CD4-positive, alpha-beta T cell treated with Interleukin-4 for 1 hour (primary cell): ENCODE data around the gene NKX2-3.

Experiments
- DNase-seq, 2 donors: peaks; one replicate each; pipeline ENCODE4 v3.0.0-alpha.2; 2020 to 2022

NKX2-3 gene

DNA sequence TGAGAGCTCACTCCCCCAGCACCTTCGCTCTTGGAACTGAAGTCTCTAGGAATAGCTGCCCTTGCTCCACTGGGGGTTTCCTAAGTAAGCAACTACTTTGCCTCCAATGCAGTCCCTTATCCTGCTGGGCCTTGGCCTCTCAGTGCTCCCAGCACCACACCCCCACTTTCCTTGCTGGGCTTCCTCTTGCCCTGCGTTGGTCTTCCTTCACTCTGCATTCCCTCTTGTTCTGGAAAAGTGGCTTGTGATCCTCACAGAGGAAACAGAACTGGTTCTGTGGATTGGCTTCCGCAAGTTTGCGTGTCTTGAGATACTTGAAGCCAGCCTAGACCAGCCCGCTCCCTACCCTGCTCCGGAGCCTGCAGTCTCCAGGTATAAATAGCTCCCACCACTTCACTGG lies 6.4 kb downstream of the NKX2-3 start:
- DNase-seq = no peak

DNA sequence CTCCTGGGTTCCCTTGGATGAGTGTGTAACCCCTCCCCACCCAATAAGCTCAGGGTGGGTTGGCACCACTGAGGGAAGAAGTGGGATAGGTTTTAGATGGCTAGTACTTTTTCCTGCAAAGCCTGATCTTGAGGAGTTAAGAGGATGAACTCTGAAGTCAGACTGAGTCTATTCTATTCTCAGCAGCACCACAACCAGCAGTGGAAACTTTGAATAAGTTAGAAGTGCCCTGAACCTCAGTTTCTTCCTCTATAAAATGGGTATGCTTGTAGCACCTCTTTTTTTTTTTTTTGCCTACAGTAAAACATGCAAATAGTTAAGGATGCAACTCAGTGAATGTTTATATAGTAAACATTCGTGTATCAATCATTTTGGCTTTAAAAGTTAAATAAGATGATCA lies 7.1 kb downstream of the NKX2-3 start:
- no peak for DNase-seq

DNA sequence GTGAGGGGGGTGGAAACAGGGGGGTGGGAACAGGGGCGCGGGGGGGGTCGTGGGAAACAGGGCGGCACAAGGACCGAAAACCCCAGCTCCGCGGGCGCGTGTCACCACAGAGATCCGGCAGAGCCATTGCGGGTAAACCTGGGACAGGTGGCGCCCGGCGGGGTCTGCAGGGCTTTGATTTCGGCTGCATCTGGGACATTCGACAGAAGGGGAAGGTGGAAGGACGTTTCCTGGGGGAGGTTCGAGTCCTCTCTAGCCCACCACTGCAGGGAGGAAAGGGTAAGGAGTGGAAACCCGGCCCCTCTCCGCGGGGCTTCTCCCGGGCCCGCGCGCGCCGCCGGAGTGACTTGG lies 7.5 kb downstream of the NKX2-3 start:
- DNase-seq = no peak

DNA sequence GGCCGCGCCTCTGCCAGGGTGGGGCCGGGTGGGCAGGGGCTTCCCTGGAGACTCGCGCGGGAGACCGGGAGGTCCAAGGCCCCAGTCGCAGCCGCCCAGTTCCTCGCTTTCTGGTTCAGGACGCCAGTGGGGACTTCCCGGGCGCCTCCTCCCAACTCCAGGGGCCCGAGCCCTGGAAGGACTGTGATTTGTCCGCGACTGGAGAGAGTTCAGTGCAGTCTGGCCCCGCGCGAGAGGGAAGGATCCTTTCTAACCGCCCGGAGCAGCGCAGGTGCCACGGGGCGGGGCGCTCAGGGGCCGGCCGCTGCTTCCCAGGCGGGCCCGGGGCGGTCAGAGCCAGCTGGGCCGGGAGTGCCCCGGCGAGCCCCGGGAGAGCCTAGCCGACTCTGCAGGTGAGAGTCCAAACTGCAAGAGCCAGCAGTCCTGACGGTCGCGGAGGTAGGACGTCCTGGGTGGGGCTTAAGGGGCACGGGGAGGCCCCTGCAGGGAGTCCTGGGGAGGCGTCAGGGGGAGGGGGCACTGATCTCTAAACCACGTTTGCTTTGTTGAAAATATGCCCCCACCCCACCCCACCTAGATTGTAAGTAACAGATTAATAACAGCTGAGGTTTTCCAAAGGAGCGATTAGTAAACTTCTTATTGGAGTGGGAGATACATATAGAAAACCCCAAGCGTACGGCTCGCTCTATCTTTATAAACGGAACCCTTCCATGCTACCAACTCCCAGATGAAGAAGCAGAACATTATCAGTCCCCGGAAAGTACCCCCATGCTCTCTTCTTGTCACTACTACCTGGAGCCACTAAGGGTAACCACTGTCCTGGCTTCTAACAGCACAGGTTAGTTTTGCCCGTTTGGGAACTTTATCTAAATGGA lies 8.2 kb downstream of the NKX2-3 start:
- no peak for DNase-seq

DNA sequence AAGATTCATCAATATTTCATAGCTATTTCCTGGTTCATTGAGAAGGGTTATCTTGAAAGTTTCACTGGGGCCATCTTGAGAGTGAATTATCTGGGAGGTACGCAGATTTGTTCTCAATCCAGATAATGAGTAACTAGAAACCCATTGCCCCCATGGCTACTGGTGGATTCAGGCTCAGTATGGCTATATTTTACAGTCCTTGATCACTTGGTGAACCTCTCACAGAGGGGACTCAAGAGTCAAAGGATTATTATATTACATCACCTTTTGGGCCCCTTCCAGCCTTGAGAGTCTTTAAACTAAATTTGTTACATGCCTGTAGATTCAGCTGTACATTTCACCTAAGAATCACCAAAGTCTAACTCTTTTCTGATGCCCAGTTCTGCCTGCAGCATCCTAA lies 11.6 kb downstream of the NKX2-3 start:
- no peak for DNase-seq

DNA sequence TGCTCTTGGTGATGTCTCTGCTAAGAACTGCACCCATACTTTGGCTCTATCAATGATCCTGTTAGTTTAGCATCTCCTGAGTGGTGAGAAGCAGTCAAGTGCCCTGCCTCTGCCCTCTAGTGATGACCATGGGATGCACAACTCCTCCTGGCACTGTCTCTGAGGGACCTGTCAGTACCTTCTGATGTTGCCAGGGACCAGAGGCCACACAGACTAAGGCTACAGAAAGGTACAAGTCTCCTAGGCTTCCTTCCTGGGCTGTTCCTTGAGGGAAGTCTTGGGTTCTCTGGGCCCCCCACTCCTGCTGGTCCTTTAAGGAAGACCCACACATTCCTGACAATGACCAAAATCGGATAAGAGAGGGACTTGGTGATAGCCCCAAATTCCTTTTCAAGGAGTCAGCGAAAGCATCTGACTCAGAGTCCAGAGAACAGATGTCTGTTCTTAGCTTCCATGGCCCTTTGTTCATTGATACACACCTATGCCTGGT lies 15.3 kb downstream of the NKX2-3 start:
- no peak for DNase-seq

DNA sequence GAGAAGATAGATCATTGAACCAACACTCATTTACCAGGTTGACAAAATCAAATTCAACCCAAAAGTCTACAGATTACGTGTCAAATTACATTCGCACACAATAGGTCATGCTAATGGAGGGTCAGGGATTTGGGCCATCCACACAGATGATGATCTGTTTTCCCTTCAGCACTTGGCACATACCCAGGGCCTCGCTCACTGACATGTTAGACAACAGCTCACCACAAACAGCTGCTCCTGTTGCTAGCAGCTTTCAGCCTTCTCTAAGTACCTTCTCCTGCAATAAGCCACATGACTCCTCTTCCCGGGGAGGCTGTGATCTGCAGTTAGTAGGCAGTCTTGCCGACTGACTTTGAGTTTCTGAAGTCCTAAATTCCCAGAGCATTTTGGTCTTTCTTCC lies 18.4 kb downstream of the NKX2-3 start:
- DNase-seq = no peak

DNA sequence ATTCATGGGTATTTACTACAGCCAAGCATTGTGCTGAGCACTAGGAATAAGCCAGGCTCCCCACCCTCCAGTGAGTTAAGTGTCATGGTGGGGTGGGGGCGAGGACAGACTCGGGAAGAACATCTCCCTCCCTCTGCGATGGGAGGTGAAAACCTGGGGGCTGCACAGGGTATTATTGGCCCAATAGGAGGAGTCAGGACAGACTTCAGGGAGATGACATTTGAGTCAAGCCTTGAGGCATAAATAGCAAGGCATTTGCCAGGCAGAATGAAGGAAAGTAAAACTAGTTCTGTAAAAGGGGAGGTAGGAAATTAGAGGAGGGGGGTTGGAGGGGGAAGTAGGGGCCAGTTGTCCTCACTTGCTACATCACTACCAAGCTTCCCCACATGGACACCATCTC lies 18.9 kb downstream of the NKX2-3 start:
- no peak for DNase-seq

DNA sequence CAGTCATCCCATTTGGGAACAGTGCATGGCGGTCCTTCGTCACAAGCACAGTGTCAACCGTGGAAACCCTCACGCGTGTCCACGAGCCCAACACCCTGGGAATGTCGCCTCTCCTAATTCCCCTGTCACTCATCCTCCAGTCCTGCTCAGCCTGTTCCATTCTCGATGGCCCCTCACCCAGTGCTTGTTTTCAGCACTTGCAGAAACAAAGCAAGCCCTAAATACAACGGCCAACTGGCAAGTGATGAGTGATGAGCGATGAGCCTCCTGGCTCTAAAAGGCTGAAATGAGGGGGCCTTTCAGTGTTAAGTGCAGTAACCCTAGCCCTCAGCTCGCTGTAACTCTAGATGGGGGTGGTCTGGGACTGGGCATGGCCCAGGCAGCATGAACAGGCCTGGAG lies 22.6 kb downstream of the NKX2-3 start:
- no peak for DNase-seq

DNA sequence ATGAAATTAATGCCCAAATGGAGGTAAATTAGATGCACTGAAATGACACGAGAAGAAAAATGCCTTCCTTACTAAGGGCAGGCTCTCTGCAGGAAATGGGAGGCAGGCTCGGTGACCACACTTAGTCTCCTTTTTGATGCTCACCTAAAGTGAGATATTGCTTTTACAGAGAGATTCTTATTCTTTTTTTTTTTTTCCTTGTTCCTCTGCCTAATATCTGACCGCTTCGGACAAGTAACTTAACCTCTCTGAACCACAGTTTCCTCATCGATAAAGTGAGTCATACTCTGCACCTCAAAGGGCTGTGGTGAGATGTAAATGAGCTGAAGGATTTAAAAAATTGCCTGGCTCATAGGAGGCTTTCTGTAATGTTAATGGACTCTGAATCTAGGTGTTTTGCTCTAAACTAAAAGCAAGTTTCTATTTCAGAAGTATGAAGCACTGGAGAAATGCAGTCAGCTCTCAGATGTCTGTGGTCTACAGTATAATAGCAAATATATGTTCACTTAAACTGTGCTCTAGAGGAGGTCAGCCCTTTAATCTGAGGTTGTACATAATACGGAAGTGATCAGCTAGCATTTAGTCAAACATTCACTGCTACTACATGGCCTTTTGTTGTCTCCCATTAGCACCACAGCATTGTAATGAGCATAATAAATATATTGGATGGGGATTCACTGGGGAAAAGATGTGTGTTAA lies 23.2 kb downstream of the NKX2-3 start:
- no peak for DNase-seq

DNA sequence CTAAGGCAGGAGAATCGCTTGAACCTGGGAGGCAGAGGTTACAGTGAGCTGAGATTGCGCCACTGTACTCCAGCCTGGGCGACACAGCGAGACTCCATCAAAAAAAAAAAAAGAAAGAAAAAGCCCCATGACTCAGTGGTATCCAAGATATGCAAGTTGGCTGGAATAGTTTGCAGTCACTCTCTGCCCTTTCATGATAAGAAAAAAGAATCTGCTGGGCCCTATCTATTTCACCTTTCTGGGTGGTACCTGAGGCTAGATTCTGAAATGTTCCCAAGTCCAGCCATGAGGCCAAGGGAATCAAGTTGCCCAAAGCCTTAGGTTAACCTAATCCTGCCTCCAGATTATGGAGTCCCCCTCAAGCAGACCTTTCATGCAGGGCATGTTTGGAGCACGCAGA lies 24.3 kb downstream of the NKX2-3 start:
- no peak for DNase-seq

DNA sequence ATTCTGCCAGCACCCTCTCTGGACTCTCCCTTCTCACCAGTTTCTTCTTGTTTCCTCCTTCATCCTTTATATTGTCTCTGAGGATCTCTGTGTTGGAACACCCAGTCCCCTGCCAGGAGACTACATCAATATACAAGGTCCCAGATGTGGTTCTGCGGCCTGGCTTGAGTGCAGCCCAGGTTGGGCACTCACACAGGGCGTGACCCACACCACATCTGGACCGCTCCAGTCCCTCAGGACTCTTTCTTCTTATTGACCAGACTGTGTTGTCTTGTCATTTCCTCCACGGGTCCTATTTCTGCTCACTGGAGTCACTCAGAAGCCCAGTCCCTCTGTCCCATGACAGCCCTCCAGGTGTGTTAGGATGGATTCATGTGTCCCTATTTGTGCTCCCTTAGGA lies 26.0 kb downstream of the NKX2-3 start:
- DNase-seq = no peak

DNA sequence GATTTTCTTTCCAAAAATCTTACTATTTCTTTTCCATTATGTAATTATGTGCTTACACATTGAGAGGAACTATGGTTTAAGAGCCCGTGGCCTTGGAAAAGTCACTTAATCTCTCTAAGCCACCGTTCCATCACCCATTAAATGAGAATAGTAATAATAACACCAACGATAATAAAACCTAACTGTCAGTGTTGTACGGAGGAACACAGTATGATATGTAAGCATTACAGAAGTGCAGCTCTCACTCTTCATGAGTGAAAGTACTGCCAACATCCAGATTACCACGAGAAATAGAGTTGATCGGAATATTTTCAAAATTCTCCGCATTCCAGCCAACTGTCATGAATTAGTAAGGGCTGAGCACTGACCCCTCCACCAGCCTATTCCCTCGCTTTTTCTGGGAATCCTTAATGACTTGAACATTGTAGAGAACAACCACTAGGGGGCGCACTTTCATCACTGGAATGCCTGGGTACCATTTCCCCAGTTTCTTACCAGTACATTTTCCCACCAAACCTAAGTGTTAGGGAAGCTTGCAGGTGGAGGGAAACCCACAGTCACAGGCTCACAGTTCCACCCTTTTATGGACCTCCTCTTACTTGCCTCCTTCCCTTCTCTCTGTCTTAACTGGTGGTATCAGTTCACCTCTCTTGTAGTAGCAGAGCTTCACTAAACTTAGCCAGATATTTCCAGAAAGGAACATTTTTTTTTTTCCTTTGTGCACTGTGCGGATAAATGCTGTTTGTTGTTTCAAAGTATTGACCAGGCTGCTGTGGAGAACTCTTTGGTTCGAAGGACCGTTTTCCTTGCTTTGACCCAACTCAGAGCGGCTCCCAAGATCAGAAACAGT lies 27.8 kb downstream of the NKX2-3 start:
- DNase-seq = peak in 1 of 2 donors; percentile 40

DNA sequence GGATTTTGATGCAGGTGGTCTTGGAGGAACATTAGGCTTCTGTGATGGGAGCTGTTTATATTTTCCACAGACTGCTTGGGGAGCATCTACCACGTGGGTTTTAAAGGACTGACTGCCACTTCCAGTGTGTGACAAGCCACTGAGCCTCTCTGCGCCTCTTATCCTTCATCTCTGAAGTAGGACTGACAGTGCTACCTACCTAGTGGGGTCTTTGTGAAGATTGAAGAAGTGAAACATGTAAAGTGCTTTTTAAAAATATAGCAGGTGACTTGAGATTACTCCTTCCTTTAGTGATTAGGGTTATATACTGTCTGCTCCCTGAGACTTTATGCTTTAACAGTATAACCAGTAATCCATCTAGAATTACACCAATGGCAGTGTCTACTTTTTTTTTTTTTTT lies 29.9 kb downstream of the NKX2-3 start:
- DNase-seq = no peak

DNA sequence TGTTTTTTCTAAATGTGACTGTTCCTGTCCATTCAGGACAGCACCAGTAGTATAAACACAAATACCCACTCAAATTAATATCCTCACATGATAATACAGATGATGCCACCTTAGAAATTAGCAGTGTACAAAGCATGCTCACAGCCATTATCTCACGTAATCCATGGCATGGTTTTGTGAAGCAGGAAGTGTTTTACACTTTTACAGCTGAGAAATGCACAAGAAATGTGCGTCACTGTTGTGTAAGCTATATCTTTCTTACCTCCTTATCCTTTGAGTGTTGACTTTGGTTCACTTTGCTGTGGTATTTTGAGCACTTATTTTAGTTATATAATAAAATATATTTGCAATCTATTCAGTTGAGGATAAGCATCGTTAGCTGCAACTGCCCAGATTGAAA lies 31.6 kb downstream of the NKX2-3 start:
- no peak for DNase-seq

DNA sequence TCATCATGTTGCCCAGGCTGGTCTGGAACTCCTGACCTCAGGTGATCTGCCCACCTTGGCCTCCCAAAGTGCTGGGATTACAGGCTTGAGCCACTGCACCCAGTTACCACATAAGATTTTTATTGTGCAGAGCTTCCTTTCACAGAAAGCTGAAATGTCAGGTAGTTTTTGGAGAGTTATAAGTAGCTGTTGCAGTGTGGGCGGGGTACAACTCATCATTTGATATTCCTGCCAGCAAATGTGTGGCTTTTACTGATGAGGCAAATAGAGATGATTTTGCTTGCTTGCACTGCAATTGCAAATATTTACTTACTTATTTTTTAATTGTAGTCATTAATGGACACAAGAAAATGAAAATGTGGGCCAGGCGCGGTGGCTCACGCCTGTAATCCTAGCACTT lies 32.4 kb downstream of the NKX2-3 start:
- DNase-seq = no peak

DNA sequence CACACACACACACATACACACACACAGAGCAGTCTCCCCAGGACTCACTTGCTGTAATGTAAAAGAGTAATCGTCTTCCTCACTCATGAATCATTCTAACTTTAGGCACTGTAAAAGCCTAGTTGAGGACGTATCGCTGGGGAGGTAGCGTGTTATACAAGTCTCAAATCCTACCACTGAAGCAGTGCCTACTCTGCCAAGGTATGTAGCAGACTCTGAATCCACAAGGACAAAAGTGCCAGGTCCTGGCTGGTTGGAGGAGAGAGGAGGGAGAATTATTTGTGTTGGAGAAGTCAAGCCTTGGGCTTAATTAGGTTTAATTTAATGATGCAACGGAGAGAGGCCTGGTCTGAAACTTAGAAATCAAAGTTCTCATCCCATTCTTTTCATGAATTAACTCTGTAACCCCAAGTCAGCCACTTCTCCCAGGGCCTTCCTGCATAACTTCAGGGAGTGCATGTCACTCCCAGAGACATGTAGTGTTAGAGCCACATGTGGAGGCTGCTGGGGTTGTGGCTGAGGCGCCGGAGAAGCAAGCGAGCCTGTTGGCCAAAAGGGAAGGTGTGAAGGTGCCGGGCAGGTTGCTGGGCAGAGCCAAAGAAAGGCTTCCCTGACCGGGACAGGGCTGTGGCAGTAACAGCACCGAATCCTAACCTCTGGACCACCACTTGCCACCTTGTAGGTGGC lies 36.7 kb downstream of the NKX2-3 start:
- no peak for DNase-seq

DNA sequence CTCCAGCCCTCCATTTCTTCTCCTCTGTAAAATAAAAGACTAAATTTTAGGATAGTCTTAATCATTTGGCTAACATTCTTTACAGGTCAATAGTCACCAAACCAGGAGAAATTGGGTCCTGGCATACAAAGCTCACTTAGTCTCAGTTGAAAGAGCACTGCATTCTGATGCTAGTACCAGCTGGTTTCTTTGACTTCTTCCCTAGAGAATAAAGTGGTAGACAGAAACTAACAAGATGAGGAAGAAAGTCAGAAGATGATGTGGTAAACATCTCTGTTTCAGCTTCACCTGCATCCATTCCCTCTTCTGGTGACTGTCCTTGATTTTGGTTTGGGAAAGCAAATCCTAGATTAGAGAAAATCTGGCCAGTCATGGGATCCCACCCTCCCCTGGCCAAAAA lies 37.2 kb downstream of the NKX2-3 start:
- no peak for DNase-seq

DNA sequence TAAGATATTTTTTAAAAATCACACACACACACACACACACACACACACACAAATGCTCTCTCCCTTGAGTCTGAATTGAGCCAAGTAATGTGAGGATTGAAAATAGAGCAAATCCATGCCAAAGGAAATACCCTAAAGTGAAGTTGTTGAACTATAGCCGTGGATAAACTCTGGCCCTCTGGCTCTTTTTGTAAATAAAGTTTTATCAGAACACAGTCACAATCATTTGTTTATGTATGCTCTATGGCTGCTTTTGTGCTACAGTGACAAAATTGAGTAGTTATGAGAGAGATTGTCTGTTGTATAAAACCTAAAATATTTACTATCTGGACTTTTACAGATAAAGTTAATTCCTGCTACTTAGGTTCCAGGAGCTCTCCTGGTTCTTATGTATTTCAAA lies 39.1 kb downstream of the NKX2-3 start:
- DNase-seq = no peak

DNA sequence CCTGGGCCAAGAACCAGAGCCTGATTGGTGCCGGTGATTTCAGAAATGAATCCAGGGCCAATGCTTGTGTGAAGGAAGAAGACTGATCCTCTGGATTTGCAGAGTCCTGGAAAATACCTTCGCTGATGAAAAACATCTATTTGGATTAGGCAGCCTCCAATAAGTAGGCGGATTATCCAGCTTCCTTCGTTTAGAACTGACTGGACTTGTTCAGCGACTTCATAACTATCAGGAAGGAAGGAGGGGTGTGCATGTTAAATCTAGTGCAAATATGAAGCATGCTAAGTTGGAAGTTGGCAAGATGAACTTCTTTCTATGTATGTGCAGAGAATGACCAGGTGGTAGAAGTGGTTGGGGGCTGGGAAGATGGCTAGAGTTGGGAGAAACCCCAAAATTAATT lies 41.0 kb downstream of the NKX2-3 start:
- DNase-seq = no peak

DNA sequence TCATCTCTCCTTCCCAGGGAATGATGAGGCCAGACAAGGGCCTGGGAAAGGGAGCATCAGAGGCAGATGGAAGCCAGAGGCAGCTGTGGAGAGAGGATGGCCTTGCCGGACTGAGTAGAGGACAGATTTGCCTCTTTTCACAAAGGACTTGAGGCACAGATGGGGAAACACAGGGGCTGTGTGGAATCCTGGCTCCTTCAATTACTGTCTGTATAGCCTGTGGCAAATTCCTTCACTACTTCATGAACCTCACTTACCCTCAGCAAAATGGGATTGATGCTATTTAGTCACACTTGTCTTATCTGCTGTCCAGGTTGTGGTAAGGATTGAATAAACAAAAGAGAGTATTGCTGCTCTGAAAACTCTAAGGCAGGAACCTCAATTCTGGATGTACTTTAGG lies 47.2 kb downstream of the NKX2-3 start:
- no peak for DNase-seq

DNA sequence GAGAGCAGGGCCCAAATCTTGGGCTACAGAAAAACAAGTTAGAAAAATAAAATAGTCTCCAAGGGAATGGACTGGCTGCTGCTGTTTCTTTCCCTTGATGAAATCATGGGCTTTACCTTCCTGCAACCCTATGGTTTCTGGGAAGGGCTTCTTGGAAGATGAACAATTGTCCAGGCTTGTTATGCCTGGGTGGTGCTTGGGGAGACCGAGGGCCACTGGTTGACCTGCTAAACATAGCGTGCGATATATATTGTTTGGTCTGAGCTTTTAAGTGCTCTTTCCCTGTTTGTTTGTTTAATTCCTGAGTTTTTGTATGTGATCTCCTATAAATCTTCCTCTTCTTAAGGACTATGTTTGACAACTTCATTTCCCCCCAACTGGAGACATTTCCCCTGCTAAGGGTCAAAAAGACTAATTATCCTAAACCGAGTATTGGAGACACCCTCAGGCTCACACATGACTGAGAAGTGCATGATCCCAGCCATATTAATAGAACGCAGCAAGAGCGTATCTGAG lies 49.6 kb downstream of the NKX2-3 start:
- DNase-seq = no peak

DNA sequence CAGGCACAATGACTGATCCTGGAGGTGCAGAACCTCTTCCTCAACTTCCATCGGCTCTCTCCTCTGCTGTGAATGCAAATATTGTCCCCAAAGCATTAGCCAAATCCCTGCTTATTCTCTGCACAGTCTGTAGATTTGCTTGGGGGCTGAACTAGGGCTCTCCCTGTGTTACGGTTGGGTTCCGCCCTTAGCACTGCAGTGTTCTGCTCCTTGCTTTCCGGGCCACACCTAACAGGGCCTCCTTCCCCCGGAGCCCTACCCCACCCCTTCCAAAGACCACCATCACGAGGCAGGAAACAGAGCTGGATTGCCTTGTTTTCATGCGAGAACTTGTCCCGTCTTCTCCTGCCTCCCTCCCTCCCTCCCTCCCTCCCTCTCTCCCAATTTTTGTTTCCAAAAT lies 50.9 kb downstream of the NKX2-3 start:
- DNase-seq = no peak
